ENCODE data around the gene HHAT. TPM values are rescaled to one million over a fixed set of nuclear protein-coding genes. Genes with fewer than 3 reads are reported as not detected.
"Not testable (repeated sequence)": the region's sequence is repeated elsewhere in the genome, so short reads cannot be mapped to it uniquely, and the experiment has no call there.

Gene HHAT
- total RNA-seq, 1 donor from 2014 or later: 2.4 TPM

DNA sequence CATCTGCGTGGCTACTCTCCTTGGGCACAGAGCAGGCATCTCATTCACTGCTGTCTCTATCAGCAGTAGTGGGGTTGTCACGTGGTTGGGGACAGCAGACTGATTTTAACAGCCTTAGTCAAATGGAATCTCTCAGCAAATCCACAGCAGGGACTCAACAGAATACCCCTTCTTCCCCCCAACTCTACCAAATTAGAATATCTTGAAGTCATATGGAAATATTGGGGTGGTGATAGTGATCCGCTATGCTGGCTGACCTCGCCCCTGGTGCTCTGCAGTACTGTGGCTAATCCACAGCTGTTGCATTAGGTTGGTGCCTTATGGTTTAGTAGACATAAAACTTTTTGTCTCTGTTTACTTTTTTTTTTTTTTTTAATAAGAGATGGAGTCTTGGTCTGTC lies 23.9 kb downstream of the HHAT start:
- no peak for FAIRE-seq
- DNase-seq (ENCODE audit: low spot score in 2 of 2): no peak

DNA sequence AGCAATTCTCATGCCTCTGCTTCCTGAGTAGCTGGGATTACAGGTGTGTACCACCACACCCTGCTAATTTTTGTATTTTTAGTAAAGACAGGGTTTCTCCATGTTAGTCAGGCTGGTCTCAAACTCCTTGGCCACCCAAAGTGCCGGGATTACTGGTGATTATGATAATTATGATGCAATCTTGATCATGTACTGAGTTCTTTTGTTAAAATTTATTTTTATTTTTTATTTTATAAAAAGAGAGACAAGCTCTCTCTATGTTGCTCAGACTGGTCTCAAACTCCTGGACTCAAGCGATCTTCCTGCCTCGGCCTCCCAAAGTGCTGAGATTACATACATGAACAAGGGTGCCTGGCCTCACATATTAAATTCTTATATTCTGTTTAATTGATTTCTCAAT lies 25.6 kb downstream of the HHAT start:
- FAIRE-seq; DNase-seq (ENCODE audit: low spot score in 2 of 2): not testable (repeated sequence)

DNA sequence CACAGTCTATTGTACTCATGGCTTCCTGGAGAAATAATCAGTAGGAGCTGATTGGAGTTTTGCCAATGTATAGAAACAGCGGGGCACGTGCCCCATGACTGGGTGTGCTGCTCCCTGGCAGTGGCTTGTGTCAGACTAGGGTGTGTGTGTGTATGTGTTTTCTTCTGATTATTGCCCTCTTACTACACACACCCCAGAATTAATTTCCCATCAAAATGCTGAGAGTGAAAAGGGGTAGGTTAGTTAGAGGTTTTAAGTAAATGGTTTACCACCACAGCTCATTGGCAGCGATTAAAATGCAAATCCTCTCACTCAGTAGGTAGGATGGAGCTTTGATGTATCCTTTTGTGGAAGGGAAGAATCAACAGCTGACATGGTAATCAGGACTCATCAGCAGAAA lies 29.9 kb downstream of the HHAT start:
- no peak for FAIRE-seq
- DNase-seq (ENCODE audit: low spot score in 2 of 2): no peak

DNA sequence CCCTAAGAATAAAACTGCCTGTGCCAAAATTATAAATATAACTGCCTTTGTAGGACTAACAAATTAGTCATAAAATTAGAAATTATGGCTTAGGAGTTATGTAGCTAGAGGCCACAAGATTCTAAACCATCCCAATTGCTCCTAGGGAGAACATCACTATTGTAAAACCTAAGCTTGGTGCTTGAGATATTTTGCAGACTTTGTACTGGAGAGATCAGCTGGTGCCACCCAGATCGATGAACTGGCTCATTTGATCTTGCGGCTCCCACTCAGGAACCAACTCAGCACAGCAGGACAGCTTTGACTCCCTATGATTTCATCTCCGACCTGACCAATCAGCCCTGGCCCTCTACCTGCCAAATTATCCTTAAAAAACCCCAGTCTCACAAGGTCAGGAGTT lies 30.6 kb downstream of the HHAT start:
- FAIRE-seq (no peak), DNase-seq (ENCODE audit: low spot score in 2 of 2) (no peak)

DNA sequence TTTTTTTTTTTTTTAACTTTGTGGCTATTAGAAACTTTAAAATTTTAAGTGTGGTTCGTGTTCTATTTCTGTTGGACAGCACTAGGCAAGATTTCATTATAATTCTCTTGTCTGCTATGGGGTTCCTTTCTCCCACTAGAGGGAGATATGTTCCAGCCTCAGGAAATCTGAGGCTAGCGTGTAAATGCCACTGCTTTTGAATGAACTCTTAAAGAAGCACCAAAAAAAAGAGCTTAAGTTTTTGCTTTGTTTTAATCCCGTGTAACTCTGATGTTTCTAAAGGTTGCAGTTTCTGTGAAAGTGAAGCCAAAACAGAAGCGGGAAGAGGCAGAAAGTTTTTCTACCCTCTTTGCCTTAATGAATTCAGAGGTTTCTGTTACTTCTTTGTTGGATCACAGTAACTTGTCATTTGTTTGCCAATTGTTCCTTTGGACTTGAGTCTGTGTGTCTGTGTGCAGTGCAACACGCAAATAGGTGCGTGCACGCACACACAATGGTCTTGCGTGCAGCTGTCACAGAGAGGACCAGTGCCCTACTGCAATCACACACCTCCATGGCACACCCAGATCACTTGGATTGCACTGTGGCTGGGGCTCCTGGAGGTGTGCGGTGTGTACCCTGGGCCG lies 32.3 kb downstream of the HHAT start:
- DNase-seq (ENCODE audit: low spot score in 2 of 2): peak; percentile 22 to 52
- peak; percentile 99 for FAIRE-seq

DNA sequence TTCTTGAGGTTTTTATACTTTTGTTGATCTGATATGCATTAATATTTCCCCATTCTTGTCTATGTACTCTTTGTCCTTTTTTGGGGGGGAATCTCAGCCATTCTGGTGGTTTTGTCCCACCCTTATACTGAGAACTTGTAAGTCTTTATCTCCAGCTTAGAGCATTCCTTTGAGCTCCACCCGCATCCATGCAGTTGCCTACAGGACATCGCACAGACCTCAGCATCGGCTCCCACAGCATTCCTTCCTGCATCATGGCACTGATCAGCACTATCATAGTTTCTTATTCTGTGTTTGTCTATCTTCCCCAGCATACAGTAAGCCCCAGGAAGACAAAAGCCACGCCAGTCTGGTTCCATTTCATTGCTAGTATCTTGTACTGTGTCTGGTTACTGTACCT lies 33.0 kb downstream of the HHAT start:
- FAIRE-seq: no peak
- no peak for DNase-seq (ENCODE audit: low spot score in 2 of 2)

GRCh38 chr1:210362526-210362925 lies 33.8 kb downstream of the HHAT start:
- DNase-seq (ENCODE audit: low spot score in 2 of 2) (no peak), FAIRE-seq (no peak)

DNA sequence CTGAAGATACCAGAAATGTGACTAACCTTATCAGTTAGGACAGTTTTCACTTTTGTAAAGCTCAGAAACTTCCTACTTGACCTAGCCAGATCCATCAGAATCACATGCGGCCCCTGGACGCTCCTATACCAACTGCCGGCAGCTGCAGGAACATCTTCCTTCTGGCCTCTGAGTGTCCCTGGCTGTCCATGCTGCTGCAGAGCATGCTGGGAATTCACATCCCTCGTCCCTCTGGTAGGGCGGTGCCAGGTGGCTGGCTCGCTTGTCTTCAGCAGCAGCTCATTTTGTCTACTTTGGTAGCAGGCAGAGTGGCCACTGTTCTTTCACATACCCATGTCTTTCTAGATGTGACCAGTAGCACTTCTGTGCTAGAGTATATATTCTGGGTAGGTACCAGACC lies 34.4 kb downstream of the HHAT start:
- FAIRE-seq (no peak), DNase-seq (ENCODE audit: low spot score in 2 of 2) (no peak)

GRCh38 chr1:210364479-210364878 lies 35.8 kb downstream of the HHAT start:
- peak in 1 of 2 donors; percentile 17 for DNase-seq (ENCODE audit: low spot score in 2 of 2)
- no peak for FAIRE-seq

DNA sequence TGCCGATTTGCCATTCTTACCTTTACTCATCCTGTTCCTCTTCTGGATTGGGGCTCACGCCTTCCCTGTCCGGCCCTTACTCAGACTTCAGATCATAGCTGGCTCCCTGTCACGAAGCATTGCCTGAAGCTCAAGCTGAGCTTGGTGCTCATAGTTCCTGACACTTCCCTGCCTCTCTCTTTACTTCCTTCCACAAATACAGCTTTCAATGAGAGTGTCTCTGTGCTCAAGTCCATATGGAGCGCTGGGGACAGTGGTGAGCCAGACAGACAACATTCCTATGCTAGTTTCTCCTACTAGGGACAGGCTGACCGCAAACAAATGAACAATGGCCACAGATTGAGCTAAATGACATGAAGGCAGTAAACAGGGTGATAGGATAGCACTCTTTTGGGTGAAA lies 38.1 kb downstream of the HHAT start:
- no peak for DNase-seq (ENCODE audit: low spot score in 2 of 2)
- no peak for FAIRE-seq

DNA sequence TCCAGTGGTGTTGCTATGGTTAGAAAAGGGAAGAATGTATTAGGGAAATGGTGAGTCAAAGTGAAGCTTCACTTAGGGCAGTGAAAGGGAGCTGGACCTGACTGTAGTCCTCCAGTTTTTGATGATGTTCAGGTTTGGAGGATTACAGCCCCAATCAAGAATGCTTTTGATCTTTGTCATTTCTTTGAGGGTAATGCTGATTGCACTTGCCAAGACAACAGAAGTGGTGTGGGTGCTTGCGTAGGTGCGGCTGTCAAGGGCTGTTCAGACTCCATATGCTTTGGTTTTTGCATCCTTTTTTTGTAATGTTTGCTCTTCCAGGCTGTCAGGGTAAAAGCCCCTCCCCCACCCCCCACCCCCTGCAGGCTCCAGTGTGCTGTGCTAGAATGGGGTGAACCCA lies 38.9 kb downstream of the HHAT start:
- no peak for FAIRE-seq

DNA sequence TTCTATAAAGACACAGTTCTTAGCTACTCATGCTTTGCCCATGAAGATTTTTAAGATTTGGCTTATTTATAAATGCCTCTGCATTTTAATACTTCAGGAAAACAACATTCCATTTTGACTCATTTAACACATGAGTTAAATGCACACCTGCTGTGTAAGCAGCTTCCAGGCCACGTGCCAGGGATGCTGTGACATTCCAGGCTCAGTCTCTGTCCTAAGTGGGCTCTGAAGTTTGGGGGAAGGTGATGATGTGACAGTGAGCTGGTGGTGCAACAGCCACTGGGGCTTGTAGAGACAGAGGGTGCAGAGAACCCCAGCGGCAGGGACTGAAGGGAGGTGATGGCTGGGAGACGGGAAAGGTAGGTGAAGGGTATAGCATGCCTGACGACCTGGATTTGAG lies 40.7 kb downstream of the HHAT start:
- FAIRE-seq (no peak), DNase-seq (ENCODE audit: low spot score in 2 of 2) (no peak)

More for the DNA sequence above, 38.9 kb downstream of the HHAT start:
- no peak for DNase-seq (ENCODE audit: low spot score in 2 of 2)

GRCh38 chr1:210371916-210372315 lies 43.2 kb downstream of the HHAT start:
- FAIRE-seq (no peak), DNase-seq (ENCODE audit: low spot score in 2 of 2) (no peak)

DNA sequence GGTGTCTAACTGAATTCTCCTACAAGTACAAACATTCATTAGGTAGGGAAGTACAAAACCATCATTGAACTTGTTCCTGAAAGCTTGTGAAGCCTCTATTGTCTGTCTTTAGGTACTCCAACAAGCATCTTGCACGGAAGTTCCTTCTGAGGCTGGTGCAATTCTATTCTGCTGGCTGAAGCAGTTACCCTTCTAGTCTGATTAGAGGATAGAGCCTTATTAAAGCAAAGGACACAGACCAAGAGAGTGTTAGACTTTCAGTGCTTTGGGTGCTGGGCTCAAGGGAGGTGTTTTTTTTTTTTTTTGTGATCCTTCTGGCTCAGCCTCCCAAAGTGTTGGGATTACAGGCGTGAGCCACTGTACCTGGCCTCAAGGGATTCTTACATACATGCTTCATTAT lies 43.8 kb downstream of the HHAT start:
- FAIRE-seq: no peak
- no peak for DNase-seq (ENCODE audit: low spot score in 2 of 2)

- FAIRE-seq (no peak), DNase-seq (ENCODE audit: low spot score in 2 of 2) (no peak)
Observed at GRCh38 chr1:210372931-210373627, 44.4 kb downstream of the HHAT start.

GRCh38 chr1:210373628-210373877 lies 44.9 kb downstream of the HHAT start:
- DNase-seq (ENCODE audit: low spot score in 2 of 2) (no peak), FAIRE-seq (no peak)

- FAIRE-seq: no peak
- no peak for DNase-seq (ENCODE audit: low spot score in 2 of 2)
Observed at GRCh38 chr1:210373878-210374599, 45.3 kb downstream of the HHAT start.

DNA sequence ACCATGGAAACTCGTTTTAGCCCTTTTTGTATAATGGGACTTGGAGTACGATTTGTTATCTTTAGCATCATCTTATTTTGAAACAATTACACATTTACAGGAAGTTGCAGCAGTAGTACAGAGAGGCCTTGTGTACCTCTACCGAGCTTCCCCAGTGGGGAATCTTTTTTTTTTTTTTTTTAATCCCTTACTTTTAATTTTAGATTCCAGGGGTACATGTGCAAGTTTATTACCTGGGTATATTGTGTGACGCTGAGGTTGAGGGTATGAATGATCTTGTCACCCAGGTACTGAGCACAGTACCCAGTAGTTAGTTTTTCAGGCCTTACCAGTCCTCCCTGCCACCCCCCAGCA lies 45.9 kb downstream of the HHAT start:
- DNase-seq (ENCODE audit: low spot score in 2 of 2) (no peak), FAIRE-seq (no peak)

- no peak for FAIRE-seq
- DNase-seq (ENCODE audit: low spot score in 2 of 2): no peak
Observed at GRCh38 chr1:210376836-210377372, 48.2 kb downstream of the HHAT start.

GRCh38 chr1:210377731-210378333 lies 49.1 kb downstream of the HHAT start:
- DNase-seq (ENCODE audit: low spot score in 2 of 2): no peak
- no peak for FAIRE-seq

DNA sequence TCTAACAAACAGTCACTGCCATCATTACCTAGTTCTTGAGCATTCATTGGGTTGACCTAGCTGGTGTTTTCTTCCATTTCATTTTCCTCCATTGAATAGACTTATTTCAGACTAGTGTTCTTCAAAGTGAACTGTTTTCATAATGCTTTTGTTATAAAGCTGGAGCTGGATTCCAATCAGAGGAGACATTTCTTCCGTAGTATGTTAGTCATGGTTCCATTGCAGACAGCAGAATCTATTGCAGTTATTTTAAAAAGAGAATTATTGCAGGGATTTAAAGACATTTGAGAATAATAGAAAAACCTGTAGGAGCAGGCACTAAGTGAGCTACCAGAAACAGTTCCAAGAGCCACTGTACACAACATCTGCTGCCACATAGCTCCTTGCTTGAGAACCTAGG lies 50.0 kb downstream of the HHAT start:
- FAIRE-seq (no peak), DNase-seq (ENCODE audit: low spot score in 2 of 2) (no peak)

Data from frontal cortex (tissue), 4 donors.